ENCODE results near the gene KRT16.
"Not testable (repeated sequence)": the region's sequence is repeated elsewhere in the genome, so short reads cannot be mapped to it uniquely, and the experiment has no call there.

KRT16 gene

DNA sequence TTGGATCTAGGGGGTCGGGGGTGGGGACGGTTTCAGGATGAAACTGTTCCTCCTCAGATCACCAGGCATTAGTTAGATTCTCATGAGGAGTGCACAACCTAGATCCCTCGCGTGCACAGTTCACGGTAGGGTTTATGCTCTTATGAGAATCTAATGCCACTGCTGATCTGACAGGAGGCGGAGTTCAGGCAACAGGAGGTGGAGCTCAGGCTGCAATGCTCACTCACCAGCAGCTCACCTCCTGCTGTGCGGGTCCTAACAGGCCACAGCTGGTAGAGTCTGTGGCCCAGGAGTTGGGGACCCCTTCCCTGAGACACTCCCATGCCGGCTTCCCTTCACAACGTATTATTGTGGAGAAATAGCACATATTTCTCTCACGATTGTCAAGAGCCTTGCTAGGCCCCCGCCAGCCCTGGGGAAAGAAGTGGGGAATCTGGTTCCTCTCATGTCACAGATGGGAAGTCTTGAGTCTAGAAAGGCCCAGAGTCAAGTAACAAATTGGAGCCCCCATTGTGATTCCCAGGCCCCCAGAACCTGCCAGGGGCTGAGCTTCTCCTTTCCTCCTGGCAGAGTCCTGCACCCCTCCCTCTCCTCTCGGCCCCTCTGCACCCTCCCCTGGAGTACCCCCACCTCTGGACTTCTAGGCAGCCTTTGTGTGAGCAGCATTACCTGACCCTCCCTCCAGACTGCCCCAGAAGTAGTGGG is 19.8 kb downstream of the KRT16 start:
- H4K20me1 ChIP-seq = no peaks in the 10 kb centered on the region
- H3K27ac ChIP-seq = no peak overlapping the region
- no peak for TF ChIP-seq Cebpa-rat (IDR thresholded peaks at IDR 0.05)
- no peak overlapping the region for H3K4me3 ChIP-seq
- no peaks in the 10 kb centered on the region; a peak in 1 of 22 replicates for H3K9me3 ChIP-seq (replicated peaks in 1 of 11)
- H3K27me3 ChIP-seq = no peaks in the 10 kb centered on the region
- no peaks in the 10 kb centered on the region for H3K4me1 ChIP-seq
- H3K4me2 ChIP-seq = no peak overlapping the region
- no peaks in the 10 kb centered on the region for H3K36me3 ChIP-seq
- no peak overlapping the region for H3K9ac ChIP-seq

- Histone ChIP-seq H3K27ac (no peak overlapping the region), H4K20me1 (no peaks in the 10 kb centered on the region), H3K4me1 (no peaks in the 10 kb centered on the region), H3K9me3 (replicated peaks in 1 of 11) (no peaks in the 10 kb centered on the region), H3K4me2 (no peak overlapping the region), H3K4me3 (no peak overlapping the region), H3K36me3 (no peaks in the 10 kb centered on the region), H3K9ac (no peak overlapping the region), H3K27me3 (no peaks in the 10 kb centered on the region)
- TF ChIP-seq Cebpa-rat (IDR thresholded peaks at IDR 0.05) = no peak
These were observed 23.3 kb downstream of the KRT16 start for GRCh38 chr17:41589301-41589700.

DNA sequence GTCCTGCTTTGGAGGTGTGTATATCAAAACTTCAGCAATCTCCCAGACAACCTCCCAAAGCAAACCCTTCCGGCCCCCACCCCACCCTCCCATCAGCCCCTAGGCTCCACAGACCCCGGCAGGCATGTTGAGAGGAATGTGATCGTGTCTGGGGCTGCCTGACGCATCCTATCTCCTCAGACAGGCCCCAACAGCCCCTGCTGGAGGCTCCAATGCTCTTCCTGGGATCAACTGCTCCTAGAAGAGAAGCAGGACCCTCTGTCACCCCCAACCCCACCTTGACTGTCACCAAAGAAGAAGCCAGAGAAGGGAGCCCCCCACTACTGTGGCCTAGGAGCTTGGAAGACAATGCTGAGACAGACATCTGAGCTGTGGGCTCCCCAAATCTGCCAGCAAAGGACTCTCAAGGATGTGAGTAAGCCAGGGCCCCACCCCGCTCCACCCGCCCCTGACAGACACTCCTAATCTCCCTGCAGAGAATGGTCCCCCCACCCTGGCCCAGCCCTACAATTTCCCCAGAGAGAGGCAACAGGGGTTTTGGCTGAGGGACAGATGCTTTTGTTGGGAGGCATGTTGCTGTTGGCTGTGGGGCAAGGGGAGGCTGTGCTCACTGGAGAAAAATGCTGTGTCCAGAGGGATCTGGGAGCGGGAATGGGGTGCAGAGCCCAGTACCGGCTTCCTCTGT is 24.3 kb downstream of the KRT16 start:
- H3K4me2 ChIP-seq = no peak overlapping the region
- H3K27ac ChIP-seq = no peak overlapping the region
- H3K36me3 ChIP-seq = no peaks in the 10 kb centered on the region
- no peak overlapping the region for H3K4me3 ChIP-seq
- H4K20me1 ChIP-seq = no peaks in the 10 kb centered on the region
- no peak for TF ChIP-seq Cebpa-rat (IDR thresholded peaks at IDR 0.05)
- no peaks in the 10 kb centered on the region for H3K27me3 ChIP-seq
- H3K9ac ChIP-seq = no peak overlapping the region
- H3K4me1 ChIP-seq = no peaks in the 10 kb centered on the region
- H3K9me3 ChIP-seq (replicated peaks in 1 of 11) = no peaks in the 10 kb centered on the region

GRCh38 chr17:41586863-41587495 is 25.6 kb downstream of the KRT16 start, which contains the start of gene KRT14:
Gene KRT14 (minus strand): TSS chr17:41586895. CDS start chr17:41586834, 61 bp downstream.
- Histone ChIP-seq H3K4me2 (no peak within 1 kb of the TSS), H3K36me3 (no peaks in the 10 kb centered on the region), H3K9ac (no peak within 1 kb of the TSS), H3K4me3 (no peak within 1 kb of the TSS), H3K27me3 (no peaks in the 10 kb centered on the region), H3K27ac (no peak within 1 kb of the TSS), H3K9me3 (replicated peaks in 1 of 11) (no peaks in the 10 kb centered on the region), H4K20me1 (no peaks in the 10 kb centered on the region), H3K4me1 (no peaks in the 10 kb centered on the region)
- TF ChIP-seq Cebpa-rat (IDR thresholded peaks at IDR 0.05) = no peak

- no peaks in the 10 kb centered on the region for H3K36me3 ChIP-seq
- no peak overlapping the region for H3K4me3 ChIP-seq
- H3K9ac ChIP-seq = no peak overlapping the region
- no peak overlapping the region for H3K27ac ChIP-seq
- H4K20me1 ChIP-seq = no peaks in the 10 kb centered on the region
- H3K4me2 ChIP-seq = no peak overlapping the region
- H3K27me3 ChIP-seq = no peaks in the 10 kb centered on the region
- no peak for TF ChIP-seq Cebpa-rat (IDR thresholded peaks at IDR 0.05)
- H3K4me1 ChIP-seq = no peaks in the 10 kb centered on the region
- no peaks in the 10 kb centered on the region for H3K9me3 ChIP-seq (replicated peaks in 1 of 11)
These were observed 27.1 kb downstream of the KRT16 start for GRCh38 chr17:41585301-41586056.

DNA sequence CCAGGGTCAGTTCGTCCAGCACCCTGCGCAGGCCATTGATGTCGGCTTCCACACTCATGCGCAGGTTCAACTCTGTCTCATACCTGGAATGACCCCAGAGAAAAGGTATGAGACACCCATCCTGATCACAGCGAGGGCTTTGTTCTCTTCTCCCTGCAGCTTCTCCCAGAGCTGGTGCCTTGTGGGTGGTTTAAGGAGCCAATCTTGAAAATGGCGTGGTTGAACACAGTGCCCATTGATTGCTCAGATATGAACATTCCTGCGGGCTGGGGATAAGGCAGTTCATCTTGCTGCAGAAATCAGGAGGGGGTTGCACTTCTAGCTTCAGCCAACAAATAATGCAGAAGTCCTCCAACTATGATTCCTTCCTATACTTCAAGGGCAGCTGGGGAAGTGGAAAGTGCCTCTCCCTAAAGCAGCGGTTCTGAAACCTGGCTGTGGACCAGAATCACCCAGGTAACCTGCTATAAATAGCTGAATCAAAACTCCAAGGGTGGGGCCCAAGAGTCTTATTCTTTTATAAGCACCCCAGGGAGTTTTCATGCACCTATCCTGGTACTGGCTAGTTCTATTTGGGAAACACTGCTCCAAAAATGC is 28.1 kb downstream of the KRT16 start:
- not testable (repeated sequence) for H3K4me1 ChIP-seq; H3K36me3 ChIP-seq; H3K9ac ChIP-seq; H3K9me3 ChIP-seq (replicated peaks in 1 of 11); H4K20me1 ChIP-seq; H3K27ac ChIP-seq; H3K4me3 ChIP-seq; H3K27me3 ChIP-seq; H3K4me2 ChIP-seq

GRCh38 chr17:41583137-41584127 is 29.1 kb downstream of the KRT16 start:
- Histone ChIP-seq H3K27ac (no peak overlapping the region), H3K4me2 (no peak overlapping the region), H4K20me1 (no peaks in the 10 kb centered on the region), H3K27me3 (no peaks in the 10 kb centered on the region), H3K36me3 (no peaks in the 10 kb centered on the region), H3K9ac (no peak overlapping the region), H3K4me3 (no peak overlapping the region), H3K4me1 (no peaks in the 10 kb centered on the region), H3K9me3 (replicated peaks in 1 of 11) (no peaks in the 10 kb centered on the region)
- no peak for TF ChIP-seq Cebpa-rat (IDR thresholded peaks at IDR 0.05)

GRCh38 chr17:41582061-41582968 is 30.3 kb downstream of the KRT16 start:
- not testable (repeated sequence) for H4K20me1 ChIP-seq; H3K4me1 ChIP-seq; H3K9ac ChIP-seq; H3K4me3 ChIP-seq; H3K27me3 ChIP-seq; H3K36me3 ChIP-seq; H3K4me2 ChIP-seq; H3K9me3 ChIP-seq (replicated peaks in 1 of 11); H3K27ac ChIP-seq
